ENCODE results near the gene SPATA20. TPM values are rescaled to one million over a fixed set of nuclear protein-coding genes. Genes with fewer than 3 reads are reported as not detected.
A peak's percentile ranks its signal among the peaks of the same experiment; 100 is the strongest.

The SPATA20 gene
- total RNA-seq, 4 donors from 2014 or later = 22.3 to 67.9 (median 29.1) TPM

GRCh38 chr17:50541716-50542688 is 5.0 kb upstream of the SPATA20 start:
- in situ Hi-C loops (cut with MboI; ENCODE audit: low sequenced_read_pairs in 4 of 4) (loop anchor here (5.0 to 25.0 kb wide), 6 partner anchors 85 to 413 kb away; partner anchors contain the start of genes ABCC3 (in 1 of the 4) and WFIKKN2 (in 1 of the 4)), intact Hi-C loops (cut with DNase I; ENCODE audit: low total_unique reads) (loop anchor here (5.0 kb wide), 1 partner anchor 165 kb away; the partner anchor contains the start of gene ANKRD40)
- H3K27ac ChIP-seq = peak overlapping the region; percentile 64 to 80 (median 74)
- H3K4me1 ChIP-seq = peaks cover 9 to 19% of the 10 kb centered on the region in 2 donors
- peak overlapping the region; percentile 58 to 68 (median 66) for H3K4me3 ChIP-seq
- peak in 2 of 5 experiments; percentile 13 to 18 for TF ChIP-seq CTCF (IDR thresholded peaks at IDR 0.05 in 4 of 5, conservative IDR thresholded peaks at IDR 0.05 in 1 of 5)
- TF ChIP-seq POLR2A (IDR thresholded peaks at IDR 0.05) = peak; percentile 34 to 52
- DNase-seq = peak; percentile 66 to 80
- peak; percentile 82 to 85 for ATAC-seq
- no peaks in the 10 kb centered on the region for H3K27me3 ChIP-seq
- H3K9me3 ChIP-seq = no peaks in the 10 kb centered on the region
- no peaks in the 10 kb centered on the region for H3K36me3 ChIP-seq

GRCh38 chr17:50542795-50543774 is 3.9 kb upstream of the SPATA20 start:
- in situ Hi-C loops (cut with MboI; ENCODE audit: low sequenced_read_pairs in 4 of 4) (loop anchor here (5.0 to 25.0 kb wide), 6 partner anchors 84 to 412 kb away; partner anchors contain the start of genes ABCC3 (in 1 of the 4) and WFIKKN2 (in 1 of the 4)), intact Hi-C loops (cut with DNase I; ENCODE audit: low total_unique reads) (loop anchor here (5.0 kb wide), 1 partner anchor 164 kb away; the partner anchor contains the start of gene ANKRD40)
- ATAC-seq (no peak), DNase-seq (no peak)
- peak overlapping the region in 2 of 4 donors; percentile 65 to 66 for H3K4me3 ChIP-seq
- H3K36me3 ChIP-seq = no peaks in the 10 kb centered on the region
- H3K9me3 ChIP-seq = no peaks in the 10 kb centered on the region
- H3K4me1 ChIP-seq = peaks cover 16 to 28% of the 10 kb centered on the region in 2 donors
- H3K27ac ChIP-seq = no peak overlapping the region
- no peaks in the 10 kb centered on the region for H3K27me3 ChIP-seq
- no peak for TF ChIP-seq CTCF (IDR thresholded peaks at IDR 0.05 in 4 of 5, conservative IDR thresholded peaks at IDR 0.05 in 1 of 5)
- TF ChIP-seq POLR2A (IDR thresholded peaks at IDR 0.05) = no peak

GRCh38 chr17:50544516-50544915 is 2.5 kb upstream of the SPATA20 start:
- ATAC-seq = no peak
- H3K4me1 ChIP-seq = peaks cover 16 to 28% of the 10 kb centered on the region in 2 donors
- H3K27ac ChIP-seq = no peak overlapping the region
- H3K27me3 ChIP-seq = no peaks in the 10 kb centered on the region
- H3K9me3 ChIP-seq = no peaks in the 10 kb centered on the region
- intact Hi-C loops (cut with DNase I; ENCODE audit: low total_unique reads) (loop anchor here (5.0 kb wide), 1 partner anchor 163 kb away; the partner anchor contains the start of gene ANKRD40), in situ Hi-C loops (cut with MboI; ENCODE audit: low sequenced_read_pairs in 4 of 4) (loop anchor here (5.0 to 25.0 kb wide), 6 partner anchors 83 to 410 kb away; partner anchors contain the start of genes ABCC3 (in 1 of the 4) and WFIKKN2 (in 1 of the 4))
- no peak overlapping the region for H3K4me3 ChIP-seq
- H3K36me3 ChIP-seq = no peaks in the 10 kb centered on the region
- TF ChIP-seq CTCF (IDR thresholded peaks at IDR 0.05 in 4 of 5, conservative IDR thresholded peaks at IDR 0.05 in 1 of 5) (no peak), POLR2A (IDR thresholded peaks at IDR 0.05) (no peak)
- DNase-seq = no peak

- DNase-seq = no peak
- Histone ChIP-seq H3K4me1 (peaks cover 16 to 28% of the 10 kb centered on the region in 2 donors), H3K27me3 (no peaks in the 10 kb centered on the region), H3K9me3 (no peaks in the 10 kb centered on the region), H3K27ac (no peak overlapping the region), H3K4me3 (no peak overlapping the region), H3K36me3 (peaks cover 0 to 7% of the 10 kb centered on the region in 2 donors)
- intact Hi-C loops (cut with DNase I; ENCODE audit: low total_unique reads) = loop anchor here (5.0 kb wide), 1 partner anchor 407 kb away; no protein-coding TSS in a partner anchor
- ATAC-seq = no peak
- TF ChIP-seq CTCF (IDR thresholded peaks at IDR 0.05 in 4 of 5, conservative IDR thresholded peaks at IDR 0.05 in 1 of 5) (no peak), POLR2A (IDR thresholded peaks at IDR 0.05) (no peak)
- in situ Hi-C loops (cut with MboI; ENCODE audit: low sequenced_read_pairs in 4 of 4) = loop anchor here (5.0 to 25.0 kb wide), 7 partner anchors 82 to 409 kb away; partner anchors contain the start of genes ABCC3 (in 1 of the 4) and WFIKKN2 (in 1 of the 4)
Measured at GRCh38 chr17:50545311-50545710, 1.7 kb upstream of the SPATA20 start.
